Measurements from ENCODE around the gene DGKD.

The DGKD gene

DNA sequence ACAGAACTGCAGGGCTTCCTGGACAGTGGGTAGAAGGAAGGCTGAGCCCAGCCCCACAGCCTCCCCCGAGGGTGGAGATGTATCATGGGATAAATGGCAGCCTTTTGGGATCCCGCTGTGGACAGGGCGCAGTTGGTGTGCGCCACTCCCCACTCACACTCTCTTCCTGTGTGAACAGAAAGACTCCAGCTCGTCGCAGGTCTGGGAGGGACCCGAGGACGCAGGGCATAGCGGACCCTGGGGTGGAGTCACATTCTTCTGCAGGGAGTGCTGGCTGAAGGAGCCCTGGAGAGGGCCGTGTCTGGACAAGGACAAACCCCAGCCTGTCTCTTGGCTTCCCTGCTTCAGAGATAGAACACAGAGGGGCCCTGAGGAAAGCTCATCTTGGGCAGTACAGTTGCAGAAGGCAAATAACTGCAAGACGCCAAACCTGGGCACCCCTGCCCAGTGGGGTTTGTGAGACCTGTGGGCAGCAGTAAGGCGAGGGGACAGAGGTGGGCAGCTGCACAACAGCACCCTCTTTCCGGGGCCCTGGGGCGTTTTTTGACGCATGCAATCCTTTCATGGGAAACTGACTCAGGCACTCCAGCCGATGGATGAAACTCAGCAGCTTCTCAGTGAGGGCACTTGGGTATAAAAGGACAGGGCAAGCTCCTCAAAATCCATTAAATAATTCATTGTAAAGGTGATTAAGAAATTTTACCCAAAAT lies 110.4 kb downstream of the DGKD start:
- Histone ChIP-seq H3K4me1 (ENCODE audit: low read length) (no peaks in the 10 kb centered on the region), H3K4me3 (ENCODE audit: low read length) (no peak overlapping the region), H3K4me2 (ENCODE audit: low read length) (no peak overlapping the region), H3K9ac (ENCODE audit: low read length) (no peak overlapping the region), H3K36me3 (replicated peaks; ENCODE audit: low read depth, low read length) (no peaks in the 10 kb centered on the region), H3K27me3 (ENCODE audit: low read depth, low read length) (no peaks in the 10 kb centered on the region), H3K27ac (ENCODE audit: low read length) (no peak overlapping the region), H3K9me3 (ENCODE audit: insufficient read depth, low read length) (no peaks in the 10 kb centered on the region), H3K79me2 (ENCODE audit: low read length) (no peaks in the 10 kb centered on the region), H4K20me1 (ENCODE audit: insufficient read depth, low read length) (no peaks in the 10 kb centered on the region), H2AFZ (ENCODE audit: low read depth, low read length) (no peak overlapping the region)
- TF ChIP-seq, protein P1, sequence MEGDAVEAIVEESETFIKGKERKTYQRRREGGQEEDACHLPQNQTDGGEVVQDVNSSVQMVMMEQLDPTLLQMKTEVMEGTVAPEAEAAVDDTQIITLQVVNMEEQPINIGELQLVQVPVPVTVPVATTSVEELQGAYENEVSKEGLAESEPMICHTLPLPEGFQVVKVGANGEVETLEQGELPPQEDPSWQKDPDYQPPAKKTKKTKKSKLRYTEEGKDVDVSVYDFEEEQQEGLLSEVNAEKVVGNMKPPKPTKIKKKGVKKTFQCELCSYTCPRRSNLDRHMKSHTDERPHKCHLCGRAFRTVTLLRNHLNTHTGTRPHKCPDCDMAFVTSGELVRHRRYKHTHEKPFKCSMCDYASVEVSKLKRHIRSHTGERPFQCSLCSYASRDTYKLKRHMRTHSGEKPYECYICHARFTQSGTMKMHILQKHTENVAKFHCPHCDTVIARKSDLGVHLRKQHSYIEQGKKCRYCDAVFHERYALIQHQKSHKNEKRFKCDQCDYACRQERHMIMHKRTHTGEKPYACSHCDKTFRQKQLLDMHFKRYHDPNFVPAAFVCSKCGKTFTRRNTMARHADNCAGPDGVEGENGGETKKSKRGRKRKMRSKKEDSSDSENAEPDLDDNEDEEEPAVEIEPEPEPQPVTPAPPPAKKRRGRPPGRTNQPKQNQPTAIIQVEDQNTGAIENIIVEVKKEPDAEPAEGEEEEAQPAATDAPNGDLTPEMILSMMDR (IDR thresholded peaks at IDR 0.05; ENCODE audit: low read depth, low read length), result no peak
- TF ChIP-seq EZH2phosphoT487 (IDR thresholded peaks at IDR 0.05; ENCODE audit: low read depth), result no peak

DNA sequence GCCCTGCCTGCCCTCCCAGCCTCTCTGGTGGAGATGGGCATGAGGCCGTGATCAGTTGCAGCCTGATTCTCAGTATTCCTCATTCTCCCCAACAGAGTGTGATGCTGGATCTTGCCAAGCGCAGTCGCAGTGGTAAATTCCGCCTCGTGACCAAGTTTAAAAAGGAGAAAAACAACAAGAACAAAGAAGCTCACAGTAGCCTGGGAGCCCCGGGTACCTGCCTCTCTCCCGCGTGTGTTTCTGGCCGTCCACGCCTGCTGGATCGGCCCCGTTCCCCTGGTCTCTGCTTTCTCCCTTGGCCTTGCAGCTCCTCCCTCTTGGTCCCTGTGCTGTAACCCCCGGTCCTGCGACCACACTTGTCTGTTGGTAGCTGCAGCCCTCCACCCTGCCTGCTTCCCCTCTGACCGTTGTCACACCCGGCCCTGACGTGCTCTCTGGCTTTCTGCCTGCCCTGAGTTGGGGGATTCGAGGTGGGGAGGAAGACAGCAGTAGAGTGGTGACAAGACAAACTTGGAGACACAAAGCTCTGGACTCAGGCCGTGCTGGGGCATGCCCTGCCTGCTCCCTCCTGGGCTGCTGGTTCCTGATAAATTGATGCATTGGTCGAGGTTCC lies 112.8 kb downstream of the DGKD start:
- Histone ChIP-seq H3K4me2 (ENCODE audit: low read length) (no peak overlapping the region), H3K4me1 (ENCODE audit: low read length) (no peaks in the 10 kb centered on the region), H3K9me3 (ENCODE audit: insufficient read depth, low read length) (no peaks in the 10 kb centered on the region), H3K27me3 (ENCODE audit: low read depth, low read length) (no peaks in the 10 kb centered on the region), H3K27ac (ENCODE audit: low read length) (no peak overlapping the region), H3K79me2 (ENCODE audit: low read length) (no peaks in the 10 kb centered on the region), H3K36me3 (replicated peaks; ENCODE audit: low read depth, low read length) (no peaks in the 10 kb centered on the region), H2AFZ (ENCODE audit: low read depth, low read length) (no peak overlapping the region), H3K9ac (ENCODE audit: low read length) (no peak overlapping the region), H3K4me3 (ENCODE audit: low read length) (no peak overlapping the region), H4K20me1 (ENCODE audit: insufficient read depth, low read length) (no peaks in the 10 kb centered on the region)
- TF ChIP-seq, protein P1 (IDR thresholded peaks at IDR 0.05; ENCODE audit: low read depth, low read length), result no peak
- no peak for TF ChIP-seq EZH2phosphoT487 (IDR thresholded peaks at IDR 0.05; ENCODE audit: low read depth)

DNA sequence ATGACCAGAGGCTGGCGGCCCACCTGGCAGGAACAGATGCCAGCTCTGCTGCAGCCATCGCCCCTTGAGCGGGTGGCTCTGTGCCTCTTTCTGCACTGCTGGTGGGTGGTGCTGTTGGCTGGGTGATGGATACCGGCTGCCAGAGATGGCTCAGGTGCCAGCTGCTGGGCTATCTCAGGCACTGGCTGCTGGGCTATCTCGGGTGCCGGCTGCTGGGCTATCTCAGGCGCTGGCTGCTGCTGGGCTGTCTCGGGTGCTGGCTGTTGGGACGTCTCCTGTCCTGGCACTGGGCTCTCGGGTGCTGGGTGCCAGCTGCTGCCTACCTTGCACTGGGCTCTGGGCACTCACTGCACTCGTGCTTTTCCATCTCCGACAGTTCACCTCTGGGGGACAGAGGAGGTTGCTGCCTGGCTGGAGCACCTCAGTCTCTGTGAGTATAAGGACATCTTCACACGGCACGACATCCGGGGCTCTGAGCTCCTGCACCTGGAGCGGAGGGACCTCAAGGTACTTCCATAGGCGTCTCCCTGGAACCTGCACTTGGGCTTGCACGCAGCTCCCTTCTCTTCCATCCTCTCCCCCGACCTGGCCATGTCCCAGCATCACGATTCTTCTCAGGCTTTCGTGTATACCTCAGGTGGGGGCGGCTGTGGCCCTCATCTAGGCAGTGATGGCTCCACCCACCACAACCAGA lies 113.9 kb downstream of the DGKD start:
- Histone ChIP-seq H4K20me1 (ENCODE audit: insufficient read depth, low read length) (no peaks in the 10 kb centered on the region), H3K36me3 (replicated peaks; ENCODE audit: low read depth, low read length) (peaks cover 2% of the 10 kb centered on the region), H2AFZ (ENCODE audit: low read depth, low read length) (no peak overlapping the region), H3K27me3 (ENCODE audit: low read depth, low read length) (no peaks in the 10 kb centered on the region), H3K4me3 (ENCODE audit: low read length) (no peak overlapping the region), H3K9ac (ENCODE audit: low read length) (no peak overlapping the region), H3K9me3 (ENCODE audit: insufficient read depth, low read length) (no peaks in the 10 kb centered on the region), H3K4me1 (ENCODE audit: low read length) (no peaks in the 10 kb centered on the region), H3K79me2 (ENCODE audit: low read length) (no peaks in the 10 kb centered on the region), H3K27ac (ENCODE audit: low read length) (no peak overlapping the region), H3K4me2 (ENCODE audit: low read length) (no peak overlapping the region)
- no peak for TF ChIP-seq EZH2phosphoT487 (IDR thresholded peaks at IDR 0.05; ENCODE audit: low read depth)
- TF ChIP-seq, protein P1 (IDR thresholded peaks at IDR 0.05; ENCODE audit: low read depth, low read length), result no peak

GRCh38 chr2:233468741-233469110 lies 114.4 kb downstream of the DGKD start:
- TF ChIP-seq EZH2phosphoT487 (IDR thresholded peaks at IDR 0.05; ENCODE audit: low read depth), result no peak
- TF ChIP-seq, protein P1 (IDR thresholded peaks at IDR 0.05; ENCODE audit: low read depth, low read length), result no peak
- Histone ChIP-seq H3K4me3 (ENCODE audit: low read length) (no peak overlapping the region), H3K27ac (ENCODE audit: low read length) (no peak overlapping the region), H3K27me3 (ENCODE audit: low read depth, low read length) (no peaks in the 10 kb centered on the region), H3K9ac (ENCODE audit: low read length) (no peak overlapping the region), H3K4me1 (ENCODE audit: low read length) (no peaks in the 10 kb centered on the region), H3K4me2 (ENCODE audit: low read length) (no peak overlapping the region), H3K79me2 (ENCODE audit: low read length) (no peaks in the 10 kb centered on the region), H3K36me3 (replicated peaks; ENCODE audit: low read depth, low read length) (peaks cover 2% of the 10 kb centered on the region), H2AFZ (ENCODE audit: low read depth, low read length) (no peak overlapping the region), H4K20me1 (ENCODE audit: insufficient read depth, low read length) (no peaks in the 10 kb centered on the region), H3K9me3 (ENCODE audit: insufficient read depth, low read length) (no peaks in the 10 kb centered on the region)

Data from OCI-LY3 (cell line).